HUES48 (cell line): ENCODE data around the gene GOLGA6A.
A peak's percentile ranks its signal among the peaks of the same experiment; 100 is the strongest.
"Not testable (repeated sequence)": the region's sequence is repeated elsewhere in the genome, so short reads cannot be mapped to it uniquely, and the experiment has no call there.

Source experiments
- H3K27ac ChIP-seq: one replicate; pipeline ENCODE4 v1.7.0; 2013; ENCODE audit warnings: low read depth, low read length, inconsistent platforms
- H3K27me3 ChIP-seq: 2 replicates; pipeline ENCODE4 v1.6.1; 2013; ENCODE audit warnings: mild to moderate bottlenecking, low read length; ENCODE audit not compliant: control insufficient read depth, insufficient read depth
- H3K36me3 ChIP-seq: 2 replicates; pipeline ENCODE4 v1.6.1; 2013; ENCODE audit warnings: low read length; ENCODE audit not compliant: control insufficient read depth, insufficient read depth
- H3K4me1 ChIP-seq: 2 replicates; pipeline ENCODE4 v1.6.1; 2013; ENCODE audit warnings: mild to moderate bottlenecking, low read length; ENCODE audit not compliant: control insufficient read depth, insufficient read depth
- H3K4me3 ChIP-seq: 2 replicates; pipeline ENCODE4 v1.5.1; 2013; ENCODE audit warnings: mild to moderate bottlenecking, low read depth, low read length
- H3K9ac ChIP-seq: 2 replicates; pipeline ENCODE4 v1.6.1; 2013; ENCODE audit warnings: mild to moderate bottlenecking, low read depth, low read length, moderate library complexity
- H3K9me3 ChIP-seq: 2 replicates; pipeline ENCODE4 v1.6.1; 2013; ENCODE audit warnings: low read length; ENCODE audit not compliant: control insufficient read depth, insufficient read depth

The GOLGA6A gene, protein sequence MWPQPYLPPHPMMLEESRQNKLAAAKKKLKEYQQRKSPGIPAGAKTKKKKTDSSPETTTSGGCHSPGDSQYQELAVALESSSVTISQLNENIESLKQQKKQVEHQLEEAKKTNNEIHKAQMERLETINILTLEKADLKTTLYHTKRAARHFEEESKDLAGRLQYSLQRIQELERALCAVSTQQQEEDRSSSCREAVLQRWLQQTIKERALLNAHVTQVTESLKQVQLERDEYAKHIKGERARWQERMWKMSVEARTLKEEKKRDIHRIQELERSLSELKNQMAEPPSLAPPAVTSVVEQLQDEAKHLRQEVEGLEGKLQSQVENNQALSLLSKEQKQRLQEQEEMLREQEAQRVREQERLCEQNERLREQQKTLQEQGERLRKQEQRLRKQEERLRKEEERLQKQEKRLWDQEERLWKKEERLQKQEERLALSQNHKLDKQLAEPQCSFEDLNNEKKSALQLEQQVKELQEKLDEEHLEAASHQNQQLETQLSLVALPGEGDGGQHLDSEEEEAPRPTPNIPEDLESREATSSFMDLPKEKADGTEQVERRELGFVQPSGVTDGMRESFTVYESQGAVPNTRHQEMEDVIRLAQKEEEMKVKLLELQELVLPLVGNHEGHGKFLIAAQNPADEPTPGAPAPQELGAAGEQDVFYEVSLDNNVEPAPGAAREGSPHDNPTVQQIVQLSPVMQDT

DNA sequence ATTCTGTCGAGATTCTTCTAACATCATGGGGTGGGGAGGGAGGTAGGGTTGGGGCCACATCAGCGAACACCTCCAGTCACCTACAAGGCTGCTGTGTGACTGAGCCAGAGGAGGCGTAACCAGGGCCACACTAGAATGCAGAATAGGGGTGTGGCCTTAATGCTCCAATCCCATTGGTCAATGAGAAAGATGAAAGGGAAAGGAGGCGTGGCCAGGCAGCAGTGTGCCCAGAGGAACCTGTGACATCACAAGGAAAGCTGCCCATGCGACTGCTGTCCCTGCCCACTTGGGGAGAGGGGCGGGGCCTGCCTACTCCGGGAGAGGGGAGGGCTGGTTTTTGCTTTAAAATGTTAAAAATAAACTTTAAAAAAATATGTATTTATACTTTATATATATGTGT lies at the start of gene GOLGA6A:
Gene GOLGA6A (minus strand): TSS at position 101 of the 400 bp plus-strand sequence. CDS start 41 bp downstream, at position 60.
- H3K9ac ChIP-seq, H3K27ac ChIP-seq, H3K4me1 ChIP-seq, H3K36me3 ChIP-seq, H3K9me3 ChIP-seq, H3K27me3 ChIP-seq, H3K4me3 ChIP-seq: not testable (repeated sequence)

DNA sequence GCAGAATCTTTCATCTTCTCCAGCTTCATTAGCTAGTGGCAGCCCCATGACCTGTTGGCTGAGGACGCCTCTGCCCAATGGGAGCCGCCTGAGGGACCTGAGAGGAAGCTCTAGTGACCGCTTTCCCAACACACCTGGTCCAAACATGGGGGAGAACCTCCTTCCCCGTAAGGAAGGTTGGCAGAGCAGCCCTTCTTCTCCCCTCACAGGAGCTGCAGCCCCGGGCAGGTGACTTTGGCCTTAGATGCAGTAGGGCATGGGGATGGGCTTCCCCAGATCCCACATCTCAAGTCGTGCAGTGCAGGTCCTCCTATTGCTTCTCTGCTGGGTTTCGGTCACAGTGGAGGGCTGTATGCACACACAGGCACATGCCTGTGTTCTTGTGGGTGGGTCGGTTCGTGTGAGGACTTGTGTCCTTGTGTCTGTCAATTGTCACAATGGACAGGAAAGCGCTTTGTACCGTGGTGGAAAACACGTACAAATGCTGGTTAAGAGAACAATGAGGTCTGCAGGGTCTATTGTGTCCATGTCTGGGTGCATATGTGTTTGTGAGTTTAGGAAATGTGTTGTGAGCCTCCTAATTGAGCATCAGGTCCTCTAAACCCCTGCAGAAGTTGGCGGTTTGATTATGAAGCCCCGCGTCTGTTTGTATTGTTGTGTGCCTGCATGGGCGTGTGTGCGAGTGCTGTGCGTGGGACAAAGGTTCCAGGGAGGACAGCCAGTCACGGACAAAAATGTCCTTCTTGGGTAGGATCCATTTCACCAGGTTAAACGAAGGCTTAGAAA lies 49.5 kb upstream of the GOLGA6A start:
- no peak overlapping the region for H3K9ac ChIP-seq
- peaks cover 57% of the 10 kb centered on the region for H3K4me1 ChIP-seq
- no peak overlapping the region for H3K4me3 ChIP-seq
- H3K36me3 ChIP-seq: no peaks in the 10 kb centered on the region
- no peak overlapping the region for H3K27ac ChIP-seq
- H3K27me3 ChIP-seq: peaks cover 97% of the 10 kb centered on the region
- H3K9me3 ChIP-seq: no peaks in the 10 kb centered on the region

DNA sequence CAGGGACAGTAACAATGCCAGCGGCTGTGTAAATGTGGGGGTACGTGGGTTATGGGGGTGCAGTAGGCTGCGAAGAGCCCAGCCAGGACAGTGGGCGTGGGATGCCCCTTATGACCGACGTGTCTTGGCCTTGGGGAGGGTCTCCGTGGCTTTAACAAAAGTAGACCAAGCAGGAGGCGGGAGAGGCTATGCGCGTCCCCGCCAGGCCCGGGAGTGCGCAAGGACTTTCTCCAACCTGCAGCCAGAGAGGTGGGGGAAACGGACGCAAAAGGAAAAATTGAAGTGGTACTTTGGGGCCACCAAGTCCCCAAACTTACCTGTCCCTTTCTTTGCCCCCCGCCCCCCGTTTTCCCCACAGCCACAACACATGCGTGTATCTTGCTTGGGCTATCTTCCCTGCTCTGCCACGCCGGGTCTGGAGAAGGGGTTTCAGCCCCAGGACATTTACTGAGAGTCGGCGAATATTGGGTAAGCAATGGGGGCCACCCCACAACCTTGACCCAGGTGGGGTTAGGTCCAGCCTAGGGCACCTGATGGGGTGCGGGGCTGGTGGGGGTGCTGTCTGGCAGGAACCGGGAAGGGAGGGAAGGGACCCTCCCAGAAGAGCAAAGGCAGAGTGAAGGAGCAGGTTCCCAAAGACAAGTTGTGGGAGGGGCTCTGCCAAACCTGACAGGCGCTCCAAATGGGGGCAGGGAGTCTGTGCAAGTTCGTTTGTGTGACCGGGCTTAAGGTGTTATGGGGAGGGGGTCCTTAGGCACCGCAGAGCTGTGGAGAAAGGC lies 48.7 kb upstream of the GOLGA6A start:
- Histone ChIP-seq H3K27ac (no peak overlapping the region), H3K36me3 (no peaks in the 10 kb centered on the region), H3K27me3 (peaks cover 99% of the 10 kb centered on the region), H3K4me3 (peak overlapping the region; percentile 42; the same call in 1 of the 2 replicates), H3K4me1 (peaks cover 54% of the 10 kb centered on the region), H3K9ac (no peak overlapping the region), H3K9me3 (no peaks in the 10 kb centered on the region)

DNA sequence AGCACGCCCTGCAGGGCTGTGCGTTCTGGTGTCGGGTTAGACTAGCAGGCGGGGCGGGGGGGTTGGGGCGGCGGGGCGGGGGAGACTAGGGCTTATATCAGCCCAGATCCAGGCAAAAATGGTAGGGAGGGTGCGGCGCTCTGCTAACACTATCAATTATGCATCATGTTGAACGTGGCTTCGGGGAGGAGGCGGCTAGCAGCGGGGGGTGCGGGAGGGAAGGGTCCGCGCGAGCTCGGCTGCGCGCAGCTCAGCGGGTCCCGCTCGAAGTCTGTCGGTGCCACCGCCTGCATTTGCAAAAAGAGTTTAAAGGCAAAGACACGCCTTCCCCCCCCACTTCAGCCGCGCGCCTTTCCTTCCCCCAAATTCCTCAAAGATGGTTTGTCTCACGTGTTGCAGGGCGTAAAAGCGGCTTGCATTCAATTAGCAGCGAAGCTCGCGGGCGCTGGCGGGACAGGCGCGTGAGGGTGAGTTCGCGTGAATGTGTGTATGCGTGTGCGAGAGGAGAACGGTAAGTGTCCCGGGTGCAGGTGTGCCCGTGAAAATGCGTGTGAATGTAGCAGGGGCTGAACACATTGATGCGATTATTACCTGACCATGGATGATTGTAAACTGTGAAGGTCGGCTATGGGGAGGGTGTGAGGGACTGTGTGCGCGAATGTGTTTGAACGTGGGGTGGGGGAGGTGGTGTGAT lies 48.0 kb upstream of the GOLGA6A start, which contains the start of gene ISLR2:
Gene ISLR2 (plus strand): TSS at position 432 of the 694 bp plus-strand sequence. CDS start 2,169 bp downstream, outside the sequence.
- peak within 1 kb of the TSS; percentile 58 for H3K4me3 ChIP-seq

DNA sequence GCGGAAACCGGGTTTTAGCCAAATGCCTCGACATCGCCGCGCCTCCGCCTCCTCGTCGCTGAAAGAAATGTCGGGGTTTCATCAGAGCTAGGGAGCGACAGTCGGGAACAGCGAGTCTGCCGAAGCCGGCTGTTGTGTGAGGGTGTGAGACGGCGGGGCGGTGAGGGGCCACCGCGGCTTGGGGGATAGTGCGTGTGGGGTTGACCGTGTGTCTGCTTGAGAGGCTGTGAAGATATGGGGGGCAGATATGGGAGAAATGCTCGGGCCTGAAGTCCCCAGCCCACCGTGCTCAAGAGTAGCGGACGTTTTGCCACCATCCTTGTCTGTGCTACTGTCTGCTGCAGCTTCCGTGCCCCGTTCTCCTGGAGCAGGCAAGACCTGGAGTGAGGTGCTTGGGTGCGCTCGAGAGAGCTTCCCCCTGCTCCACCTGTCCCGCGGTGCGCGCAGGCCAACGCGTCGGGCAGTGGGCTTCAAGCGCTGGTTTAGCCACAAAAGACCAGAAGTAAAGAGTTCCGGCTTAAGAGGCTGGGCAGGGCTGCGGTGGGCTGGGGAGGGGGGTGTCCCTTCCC lies 47.3 kb upstream of the GOLGA6A start:
- H3K36me3 ChIP-seq: no peaks in the 10 kb centered on the region
- H3K27me3 ChIP-seq: peaks cover 99% of the 10 kb centered on the region
- H3K9ac ChIP-seq: no peak overlapping the region
- peak overlapping the region; percentile 18 for H3K27ac ChIP-seq
- peaks cover 54% of the 10 kb centered on the region for H3K4me1 ChIP-seq
- no peaks in the 10 kb centered on the region for H3K9me3 ChIP-seq
- peak overlapping the region; percentile 58 for H3K4me3 ChIP-seq

More for the DNA sequence above, 48.0 kb upstream of the GOLGA6A start, which contains the start of gene ISLR2:
- peaks cover 99% of the 10 kb centered on the region for H3K27me3 ChIP-seq
- H3K9ac ChIP-seq: no peak within 1 kb of the TSS
- no peaks in the 10 kb centered on the region for H3K9me3 ChIP-seq
- peaks cover 54% of the 10 kb centered on the region for H3K4me1 ChIP-seq
- H3K27ac ChIP-seq: peak within 1 kb of the TSS; percentile 18
- no peaks in the 10 kb centered on the region for H3K36me3 ChIP-seq

DNA sequence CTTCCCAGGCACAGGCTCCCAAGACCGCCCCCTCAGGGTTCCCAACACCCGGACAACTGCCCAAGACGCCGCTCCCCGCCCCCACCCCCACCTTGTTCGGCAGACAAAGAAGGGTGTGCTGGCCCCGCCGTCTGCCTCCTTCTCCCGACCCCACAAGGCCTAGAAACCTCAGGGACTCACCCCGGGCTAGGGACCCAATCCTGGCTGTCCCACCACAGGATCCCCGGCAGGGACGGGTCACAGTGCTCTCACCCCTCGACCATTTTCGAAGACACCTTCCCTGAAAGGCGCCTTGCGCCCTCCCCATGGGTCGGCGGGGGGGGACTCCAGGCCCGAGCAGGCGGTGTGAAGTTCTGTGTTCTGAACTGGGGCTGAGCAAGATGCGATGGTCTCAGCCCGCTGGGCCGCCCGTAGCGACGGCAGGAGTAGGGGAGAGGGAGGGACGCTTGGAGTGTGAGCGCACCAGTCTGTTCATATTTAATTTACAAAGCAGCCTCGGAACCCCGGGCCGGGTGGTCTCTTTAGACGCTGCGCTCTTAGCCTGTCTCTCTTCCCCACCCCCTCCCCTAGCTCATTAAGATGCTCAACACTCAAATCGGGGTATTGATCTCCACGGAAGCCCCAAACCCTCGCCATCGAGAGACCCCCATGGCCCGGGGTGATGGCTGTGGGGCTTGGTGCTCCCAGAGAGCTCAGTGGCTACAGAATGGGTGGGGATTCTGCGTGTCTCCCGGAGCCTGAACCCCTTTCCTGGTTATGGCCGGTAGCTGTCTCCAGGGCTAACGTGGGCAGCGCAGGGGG lies 46.6 kb upstream of the GOLGA6A start:
- H3K27me3 ChIP-seq: peaks cover 99% of the 10 kb centered on the region
- H3K4me3 ChIP-seq: peak overlapping the region; percentile 58
- peak overlapping the region; percentile 18 for H3K27ac ChIP-seq
- no peaks in the 10 kb centered on the region for H3K36me3 ChIP-seq
- peaks cover 48% of the 10 kb centered on the region for H3K4me1 ChIP-seq
- H3K9me3 ChIP-seq: no peaks in the 10 kb centered on the region
- H3K9ac ChIP-seq: no peak overlapping the region

DNA sequence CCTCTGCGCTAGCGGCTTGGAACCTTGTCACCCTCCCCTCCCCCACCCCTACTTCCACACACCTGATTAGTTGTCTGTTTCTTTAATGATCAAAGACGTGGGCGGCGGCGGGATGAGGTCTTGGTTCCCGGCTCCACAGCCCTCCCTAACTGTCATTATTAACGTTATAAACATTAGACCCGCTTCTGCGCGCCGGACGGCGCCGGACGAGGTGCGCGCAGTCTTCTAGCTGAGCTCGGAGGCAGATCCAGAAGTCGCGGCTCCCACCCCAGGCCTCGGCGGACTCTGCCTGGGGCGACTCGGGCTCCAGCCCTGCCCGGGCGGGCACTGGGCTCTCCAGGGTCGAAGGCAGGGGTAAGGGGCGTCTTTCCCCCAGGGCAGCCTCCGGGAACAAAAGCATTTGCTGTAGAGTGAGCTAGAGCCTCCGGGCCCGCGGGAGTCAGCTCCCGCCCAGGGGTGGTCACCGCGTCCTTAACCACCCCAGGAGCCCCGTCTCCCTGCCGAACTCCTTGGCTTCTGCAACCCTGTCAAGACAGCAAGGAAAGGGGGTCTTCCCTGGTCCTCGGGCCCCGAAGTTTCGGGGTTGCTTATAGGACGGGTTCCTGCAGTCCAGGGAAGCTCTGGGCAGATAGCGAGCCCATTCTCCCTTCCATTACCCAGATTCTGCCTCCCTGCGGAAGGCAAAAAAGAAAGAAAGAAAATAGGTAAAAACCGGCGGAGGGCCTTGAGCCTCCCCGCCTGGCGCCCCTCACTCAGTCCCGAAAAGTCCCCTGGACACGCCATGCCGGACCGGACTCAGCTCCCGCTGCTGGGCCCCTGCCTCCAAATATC lies 45.8 kb upstream of the GOLGA6A start:
- Histone ChIP-seq H3K9me3 (no peaks in the 10 kb centered on the region), H3K36me3 (no peaks in the 10 kb centered on the region), H3K27me3 (peaks cover 98% of the 10 kb centered on the region), H3K27ac (no peak overlapping the region), H3K4me3 (peak overlapping the region; percentile 58), H3K4me1 (peaks cover 50% of the 10 kb centered on the region), H3K9ac (no peak overlapping the region)

DNA sequence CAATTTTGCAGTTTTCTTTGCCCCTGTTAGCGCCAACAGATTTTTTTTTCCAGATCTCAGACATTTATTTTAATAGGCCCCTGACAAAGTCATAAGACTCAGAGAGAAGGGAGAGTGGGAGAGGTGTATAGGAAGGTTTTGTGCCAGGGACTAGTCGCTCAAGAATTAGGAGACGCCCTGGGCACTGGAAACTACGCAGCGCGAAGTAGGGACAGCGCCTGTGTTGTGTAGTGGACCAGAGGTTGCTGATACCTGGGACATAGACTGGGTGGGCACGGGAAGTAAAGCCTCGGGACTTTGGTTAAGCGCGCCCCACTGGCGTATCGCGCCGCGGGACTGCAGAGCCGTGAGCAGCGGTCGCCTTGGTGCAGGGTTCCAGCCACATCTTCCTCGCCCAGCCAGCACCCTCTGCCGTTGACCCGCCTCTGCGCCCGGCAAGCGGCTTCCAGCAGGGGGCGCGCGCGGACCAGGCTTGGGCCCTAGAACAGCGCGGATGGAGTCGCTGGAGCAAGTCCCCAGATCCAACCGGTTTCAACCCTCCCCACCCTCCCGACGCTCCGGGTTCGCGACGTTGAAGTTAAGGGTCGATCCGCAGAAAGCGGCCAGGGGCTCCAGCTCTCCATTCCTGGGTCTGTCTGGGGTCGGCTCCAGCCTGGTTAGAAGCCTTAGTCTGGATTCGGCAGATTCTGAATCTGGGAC lies 45.1 kb upstream of the GOLGA6A start:
- Histone ChIP-seq H3K27me3 (peaks cover 93% of the 10 kb centered on the region), H3K4me1 (peaks cover 49% of the 10 kb centered on the region), H3K27ac (no peak overlapping the region), H3K4me3 (peak overlapping the region; percentile 58), H3K9ac (no peak overlapping the region), H3K36me3 (no peaks in the 10 kb centered on the region), H3K9me3 (no peaks in the 10 kb centered on the region)
